Spinal cord (tissue), 10 donors: ENCODE measurements around the gene SLC6A1. TPM values are rescaled to one million over a fixed set of nuclear protein-coding genes. Genes with fewer than 3 reads are reported as not detected.
A peak's percentile ranks its signal among the peaks of the same experiment; 100 is the strongest.

ENCODE experiments used
- DNase-seq, 6 donors: peaks; one replicate each; pipeline versions ENCODE4 v3.0.0 to v3.0.0-alpha.2; 2013 to 2015; ENCODE audit warnings: low spot score in 6 of 6, low read depth in 4 of 6
- H3K27ac ChIP-seq: one replicate; pipeline ENCODE4 v1.5.1; 2013; ENCODE audit warnings: low read depth, low read length, control low read depth
- H3K27me3 ChIP-seq: one replicate; pipeline ENCODE4 v1.6.1; 2013; ENCODE audit warnings: low read length; ENCODE audit not compliant: control insufficient read depth, insufficient read depth
- H3K36me3 ChIP-seq: one replicate; pipeline ENCODE4 v1.6.1; 2013; ENCODE audit warnings: low read length; ENCODE audit not compliant: control insufficient read depth, insufficient read depth
- H3K4me1 ChIP-seq: one replicate; pipeline ENCODE4 v1.6.1; 2013; ENCODE audit warnings: low read length; ENCODE audit not compliant: control insufficient read depth, insufficient read depth
- H3K4me3 ChIP-seq: one replicate; pipeline ENCODE4 v1.5.1; 2013; ENCODE audit warnings: low read depth, low read length, control low read depth
- H3K9me3 ChIP-seq: one replicate; pipeline ENCODE4 v1.6.1; 2013; ENCODE audit warnings: low read length; ENCODE audit not compliant: control insufficient read depth, insufficient read depth
- WGBS: methylation state at CpG from one replicate; pipeline ENCODE4 v1.1.5; 2013; ENCODE audit warnings: missing lambda C conversion rate; ENCODE audit not compliant: insufficient coverage; 5-methylcytosine and 5-hydroxymethylcytosine counted together
- long read RNA-seq, 4 donors: transcript quantifications; one replicate each; lab custom pipeline, GENCODE V29; 2026
- polyA plus RNA-seq, 2 donors: library from polyadenylated mRNA; unstranded; fragments of 120-200 nt; gene quantifications; one replicate each; pipeline ENCODE4 v1.2.1, GENCODE V29; 2013; ENCODE audit not compliant: insufficient read length in 2 of 2
- total RNA-seq, 2 donors: library from RNA; depleted of rRNA in 1 of 2; stranded (reverse); fragments of 120-200 nt in 1 of 2; fragments of >200 nt in 1 of 2; gene quantifications; one replicate each; pipeline versions ENCODE4 v1.2.3 to v1.2.4, GENCODE V29; 2013 to 2014
- donor health status: healthy.

The SLC6A1 gene
- total RNA-seq (100 to 1,000 TPM; 228 to 740 TPM), polyA plus RNA-seq (100 to 1,000 TPM; 255 to 496 TPM)
- long read RNA-seq, donor 1, full-length matches to known transcripts: 84 of 142 reads
- long read RNA-seq, donor 1, partial matches to known transcripts: 51 of 142 reads
- long read RNA-seq, donor 1, other reads (novel, unspliced or antisense): 7 of 142 reads
- long read RNA-seq, donor 2, full-length matches to known transcripts: 23 of 23 reads
- long read RNA-seq, donor 2, partial matches to known transcripts: 0 of 23 reads
- long read RNA-seq, donor 2, other reads (novel, unspliced or antisense): 0 of 23 reads
- long read RNA-seq, donor 3, full-length matches to known transcripts: 18 of 18 reads
- long read RNA-seq, donor 3, partial matches to known transcripts: 0 of 18 reads
- long read RNA-seq, donor 3, other reads (novel, unspliced or antisense): 0 of 18 reads
- long read RNA-seq, donor 4, full-length matches to known transcripts: 1 of 1 reads
- long read RNA-seq, donor 4, partial matches to known transcripts: 0 of 1 reads
- long read RNA-seq, donor 4, other reads (novel, unspliced or antisense): 0 of 1 reads

GRCh38 chr3:10992017-10992942 lies at the start of gene SLC6A1:
TSS of gene SLC6A1 (plus strand) at chr3:10992748. CDS start at chr3:11017212, 24,464 bp downstream.
- H3K27me3 ChIP-seq: peaks cover 6% of the 10 kb centered on the region
- H3K27ac ChIP-seq: peak within 1 kb of the TSS; percentile 91

GRCh38 chr3:10944866-10945265 lies 47.7 kb upstream of the SLC6A1 start:
- H3K27me3 ChIP-seq: no peaks in the 10 kb centered on the region
- WGBS: 69% methylated on average over 8 of the region's 8 CpGs
- H3K4me3 ChIP-seq: no peak overlapping the region
- peaks cover 67% of the 10 kb centered on the region for H3K4me1 ChIP-seq
- DNase-seq: no peak
- H3K27ac ChIP-seq: no peak overlapping the region
- peaks cover 2% of the 10 kb centered on the region for H3K9me3 ChIP-seq
- H3K36me3 ChIP-seq: no peaks in the 10 kb centered on the region

More at GRCh38 chr3:10992017-10992942, at the start of gene SLC6A1:
- DNase-seq: peak in 2 of 6 donors; percentile 90 to 93
- Histone ChIP-seq H3K4me3 (peak within 1 kb of the TSS; percentile 86), H3K9me3 (no peaks in the 10 kb centered on the region), H3K36me3 (no peaks in the 10 kb centered on the region), H3K4me1 (peaks cover 60% of the 10 kb centered on the region)
- under 1% methylated on average over 61 of the region's 69 CpGs for WGBS

GRCh38 chr3:10945683-10946287 lies 46.8 kb upstream of the SLC6A1 start:
- peaks cover 73% of the 10 kb centered on the region for H3K4me1 ChIP-seq
- no peak overlapping the region for H3K27ac ChIP-seq
- WGBS: 59% methylated on average over 8 of the region's 8 CpGs
- H3K27me3 ChIP-seq: no peaks in the 10 kb centered on the region
- no peaks in the 10 kb centered on the region for H3K36me3 ChIP-seq
- DNase-seq: peak in 2 of 6 donors; percentile 85 to 87
- no peak overlapping the region for H3K4me3 ChIP-seq
- peaks cover 2% of the 10 kb centered on the region for H3K9me3 ChIP-seq

- no peaks in the 10 kb centered on the region for H3K27me3 ChIP-seq
- no peak overlapping the region for H3K27ac ChIP-seq
- no peak overlapping the region for H3K4me3 ChIP-seq
- 87% methylated on average over 3 of the region's 8 CpGs for WGBS
- DNase-seq: no peak
- peaks cover 80% of the 10 kb centered on the region for H3K4me1 ChIP-seq
- no peaks in the 10 kb centered on the region for H3K36me3 ChIP-seq
- peaks cover 2% of the 10 kb centered on the region for H3K9me3 ChIP-seq
Observed at GRCh38 chr3:10946526-10946925, 46.0 kb upstream of the SLC6A1 start.

- no peaks in the 10 kb centered on the region for H3K9me3 ChIP-seq
- no peak for DNase-seq
Observed at GRCh38 chr3:10948326-10948725, 44.2 kb upstream of the SLC6A1 start.

GRCh38 chr3:10949197-10949596 lies 43.4 kb upstream of the SLC6A1 start:
- DNase-seq: peak in 2 of 6 donors; percentile 86 to 89
- no peaks in the 10 kb centered on the region for H3K9me3 ChIP-seq
- no peak overlapping the region for H3K4me3 ChIP-seq
- H3K27ac ChIP-seq: peak overlapping the region; percentile 59
- H3K27me3 ChIP-seq: no peaks in the 10 kb centered on the region
- H3K4me1 ChIP-seq: peaks cover 87% of the 10 kb centered on the region
- 16% methylated on average over 17 of the region's 19 CpGs for WGBS
- H3K36me3 ChIP-seq: no peaks in the 10 kb centered on the region

More at GRCh38 chr3:10948326-10948725, 44.2 kb upstream of the SLC6A1 start:
- no peaks in the 10 kb centered on the region for H3K27me3 ChIP-seq
- H3K27ac ChIP-seq: no peak overlapping the region
- peaks cover 82% of the 10 kb centered on the region for H3K4me1 ChIP-seq
- H3K4me3 ChIP-seq: no peak overlapping the region
- 84% methylated on average over 6 of the region's 6 CpGs for WGBS
- no peaks in the 10 kb centered on the region for H3K36me3 ChIP-seq

- peak in 2 of 6 donors; percentile 86 to 91 for DNase-seq
- H3K9me3 ChIP-seq: no peaks in the 10 kb centered on the region
- H3K4me1 ChIP-seq: peaks cover 84% of the 10 kb centered on the region
- H3K36me3 ChIP-seq: no peaks in the 10 kb centered on the region
- WGBS: 48% methylated on average over 12 of the region's 12 CpGs
- peak overlapping the region; percentile 11 for H3K4me3 ChIP-seq
- H3K27me3 ChIP-seq: no peaks in the 10 kb centered on the region
- peak overlapping the region; percentile 71 for H3K27ac ChIP-seq
Observed at GRCh38 chr3:10950476-10951294, 41.9 kb upstream of the SLC6A1 start.

- Histone ChIP-seq H3K4me3 (peak overlapping the region; percentile 11), H3K4me1 (peaks cover 84% of the 10 kb centered on the region), H3K36me3 (peaks cover 3% of the 10 kb centered on the region), H3K9me3 (no peaks in the 10 kb centered on the region), H3K27ac (peak overlapping the region; percentile 71), H3K27me3 (no peaks in the 10 kb centered on the region)
- 65% methylated on average over 6 of the region's 7 CpGs for WGBS
- DNase-seq: no peak
Observed at GRCh38 chr3:10951295-10951926, 41.1 kb upstream of the SLC6A1 start.
